GM12892 (cell line): ENCODE results near the gene EEF1B2. TPM values are rescaled to one million over a fixed set of nuclear protein-coding genes. Genes with fewer than 3 reads are reported as not detected.
"Not testable (repeated sequence)": the region's sequence is repeated elsewhere in the genome, so short reads cannot be mapped to it uniquely, and the experiment has no call there.

Experiments used
- DNase-seq: peaks from one replicate; pipeline ENCODE4 v3.0.0; 2011; ENCODE audit not compliant: insufficient read length
- FAIRE-seq: peaks from 2 replicates; lab custom pipeline; 2011; peaks lifted over from hg19 to GRCh38; lab: Jason Lieb, UNC
- POLR2A ChIP-seq: IDR thresholded peaks from 2 replicates; pipeline ENCODE4 v1.6.1; 2011; ENCODE audit warnings: low read depth, low read length, control low read depth
- POLR2AphosphoS5 ChIP-seq: IDR thresholded peaks from 2 replicates; pipeline ENCODE4 v1.6.1; 2011; ENCODE audit warnings: low read depth, low read length, control low read depth
- TAF1 ChIP-seq: IDR thresholded peaks from 2 replicates; pipeline ENCODE4 v1.6.1; 2011; ENCODE audit warnings: low read depth, mild to moderate bottlenecking, control low read depth, low read length, borderline replicate concordance
- polyA plus RNA-seq: library from polyadenylated mRNA; unstranded; fragments of >200 nt; gene quantifications from one replicate; pipeline ENCODE4 v1.2.1, GENCODE V29; 2012; ENCODE audit warnings: missing spikeins, inconsistent platforms; ENCODE audit not compliant: missing spikeins

EEF1B2 gene
- polyA plus RNA-seq, result 2,082 TPM

- peak; percentile 69; the same call in 1 of the 2 replicates for TF ChIP-seq TAF1
- TF ChIP-seq POLR2AphosphoS5, result peak; percentile 82
- TF ChIP-seq POLR2A, result peak; percentile 54; the same call in 1 of the 2 replicates
- peak; percentile 87 for DNase-seq
- FAIRE-seq, result peak; percentile 96
Observed at GRCh38 chr2:206159346-206160124, at the start of gene EEF1B2, which contains the start of gene NDUFS1. TSS of gene EEF1B2 (plus strand) at chr2:206159895. CDS start at chr2:206159980, 85 bp downstream. TSS of gene NDUFS1 (minus strand) at chr2:206159444. CDS start at chr2:206153678, 5,766 bp downstream.

GRCh38 chr2:206112108-206112507, 47.6 kb upstream of the EEF1B2 start:
- TF ChIP-seq POLR2AphosphoS5, result no peak
- TF ChIP-seq POLR2A, result no peak
- TF ChIP-seq TAF1, result no peak
- no peak for FAIRE-seq

GRCh38 chr2:206112846-206113547, 46.7 kb upstream of the EEF1B2 start:
- no peak for DNase-seq
- no peak for FAIRE-seq
- TF ChIP-seq POLR2A (no peak), POLR2AphosphoS5 (no peak), TAF1 (no peak)

More at GRCh38 chr2:206112108-206112507, 47.6 kb upstream of the EEF1B2 start:
- DNase-seq, result no peak

GRCh38 chr2:206115026-206115578, 44.6 kb upstream of the EEF1B2 start:
- FAIRE-seq, result no peak
- DNase-seq, result no peak
- TF ChIP-seq TAF1, result no peak
- TF ChIP-seq POLR2A, result no peak
- TF ChIP-seq POLR2AphosphoS5, result no peak

GRCh38 chr2:206116278-206116677, 43.4 kb upstream of the EEF1B2 start:
- no peak for DNase-seq
- no peak for FAIRE-seq
- no peak for TF ChIP-seq POLR2AphosphoS5
- TF ChIP-seq TAF1, result no peak
- TF ChIP-seq POLR2A, result no peak

GRCh38 chr2:206122569-206122968, 37.1 kb upstream of the EEF1B2 start:
- not testable (repeated sequence) for DNase-seq, FAIRE-seq

GRCh38 chr2:206125901-206126300, 33.8 kb upstream of the EEF1B2 start:
- TF ChIP-seq TAF1 (no peak), POLR2AphosphoS5 (no peak), POLR2A (no peak)
- FAIRE-seq (no peak), DNase-seq (no peak)

- FAIRE-seq, result no peak
- TF ChIP-seq TAF1 (no peak), POLR2AphosphoS5 (no peak), POLR2A (no peak)
- DNase-seq, result no peak
Observed at GRCh38 chr2:206127656-206128055, 32.0 kb upstream of the EEF1B2 start.

- no peak for TF ChIP-seq TAF1
- TF ChIP-seq POLR2AphosphoS5, result no peak
- TF ChIP-seq POLR2A, result no peak
- FAIRE-seq (no peak), DNase-seq (no peak)
Observed at GRCh38 chr2:206143451-206143850, 16.2 kb upstream of the EEF1B2 start.

- TF ChIP-seq POLR2AphosphoS5 (no peak), TAF1 (no peak)
- FAIRE-seq, result no peak
- DNase-seq, result no peak
Observed at GRCh38 chr2:206144383-206144782, 15.3 kb upstream of the EEF1B2 start.

GRCh38 chr2:206145665-206146064, 14.0 kb upstream of the EEF1B2 start:
- TF ChIP-seq POLR2A, result no peak
- no peak for TF ChIP-seq POLR2AphosphoS5
- TF ChIP-seq TAF1, result no peak
- FAIRE-seq (no peak), DNase-seq (no peak)

- TF ChIP-seq POLR2AphosphoS5 (no peak), POLR2A (no peak), TAF1 (no peak)
- no peak for DNase-seq
- FAIRE-seq, result no peak
Observed at GRCh38 chr2:206149330-206149729, 10.4 kb upstream of the EEF1B2 start.
